Naive thymus-derived CD8-positive, alpha-beta T cell (primary cell): ENCODE data around the gene ATP6V0A1. TPM values are rescaled to one million over a fixed set of nuclear protein-coding genes. Genes with fewer than 3 reads are reported as not detected.

ENCODE experiments used
- ATAC-seq, 2 donors: fragments of 150-1000 bp; cut with Tn5 transposase in 1 of 2; sonication (Bioruptor Pico), chemical (Tn5 transposase) in 1 of 2; 1 replicate in 1 of 2; 2 replicates in 1 of 2; pipeline ENCODE4 v1.10.0; 2021; ENCODE audit warnings: mild to moderate bottlenecking in 2 of 2, moderate library complexity in 2 of 2
- POLR2A ChIA-PET: fragments of 350-600 bp; sonication (Branson Sonifier 250); formaldehyde crosslinking; loops from one replicate; lab custom pipeline; 2021; ENCODE audit warnings: antibody characterized with exemption; lab: Charles Lee
- DNase-seq, 10 donors: peaks; one replicate each; pipeline versions ENCODE4 v3.0.0 to v3.0.0-alpha.2; 2020 to 2022
- H3K27ac Mint-ChIP-seq, 10 donors: one replicate each; pipeline ENCODE4 v1.8.0; 2020 to 2022; ENCODE audit warnings: mild to moderate bottlenecking in 10 of 10, mixed read lengths in 10 of 10, moderate library complexity in 4 of 10, inconsistent platforms in 1 of 10
- H3K27me3 Mint-ChIP-seq, 5 donors: one replicate each; pipeline ENCODE4 v1.8.0; 2021 to 2022; ENCODE audit warnings: mixed read lengths in 5 of 5
- H3K36me3 Mint-ChIP-seq, 3 donors: one replicate each; pipeline ENCODE4 v1.8.0; 2020 to 2022; ENCODE audit warnings: mixed read lengths in 3 of 3, mild to moderate bottlenecking in 2 of 3, inconsistent platforms in 1 of 3
- H3K4me1 Mint-ChIP-seq, 4 donors: one replicate each; pipeline ENCODE4 v1.8.0; 2021 to 2022; ENCODE audit warnings: mixed read lengths in 4 of 4
- H3K4me3 Mint-ChIP-seq, 10 donors: one replicate each; pipeline ENCODE4 v1.8.0; 2020 to 2022; ENCODE audit warnings: mild to moderate bottlenecking in 10 of 10, mixed read lengths in 10 of 10, moderate library complexity in 6 of 10, inconsistent platforms in 1 of 10
- H3K9me3 Mint-ChIP-seq, 9 donors: one replicate each; pipeline ENCODE4 v1.8.0; 2020 to 2022; ENCODE audit warnings: mixed read lengths in 9 of 9, mild to moderate bottlenecking in 3 of 9, inconsistent platforms in 1 of 9, moderate library complexity in 1 of 9
- polyA plus RNA-seq, 3 donors: library from polyadenylated mRNA; unstranded; fragments of 300-500 nt; fragmentation: Illumina TruSeq; gene quantifications; one replicate each; pipeline ENCODE4 v1.2.3, GENCODE V29; 2021
- total RNA-seq, 8 experiments: library from RNA in 2 of 8; stranded (reverse) in 2 of 8; gene quantifications; one replicate each; pipeline ENCODE4 v1.2.3 and lab custom pipeline; 2021 to 2026

ATP6V0A1 gene
- total and polyA plus RNA-seq, 5 experiments from 2014 or later, result 4.1 to 19.1 (median 12.6) TPM

- Mint-ChIP-seq H3K36me3 (peaks cover 0 to 7% (median 0%) of the 10 kb centered on the region in 3 donors), H3K27me3 (no peaks in the 10 kb centered on the region), H3K4me3 (no peak overlapping the region), H3K27ac (no peak overlapping the region), H3K4me1 (peaks cover 4 to 33% (median 24%) of the 10 kb centered on the region in 4 donors), H3K9me3 (no peaks in the 10 kb centered on the region)
- POLR2A ChIA-PET, result no interaction called here
- ATAC-seq, result no peak
- peak in 1 of 10 donors; percentile 10 for DNase-seq
Measured at GRCh38 chr17:42525221-42525620, 66.5 kb downstream of the ATP6V0A1 start.

GRCh38 chr17:42526031-42526444 lies 67.4 kb downstream of the ATP6V0A1 start:
- H3K4me1 Mint-ChIP-seq, result peaks cover 6 to 42% (median 30%) of the 10 kb centered on the region in 4 donors
- ATAC-seq, result no peak
- no peak overlapping the region for H3K27ac Mint-ChIP-seq
- H3K36me3 Mint-ChIP-seq, result peaks cover 0 to 7% (median 0%) of the 10 kb centered on the region in 3 donors
- no peak overlapping the region for H3K4me3 Mint-ChIP-seq
- POLR2A ChIA-PET, result no interaction called here
- no peaks in the 10 kb centered on the region for H3K9me3 Mint-ChIP-seq
- no peaks in the 10 kb centered on the region for H3K27me3 Mint-ChIP-seq
- peak in 1 of 10 donors; percentile 9 for DNase-seq

GRCh38 chr17:42527932-42528331 lies 69.3 kb downstream of the ATP6V0A1 start:
- Mint-ChIP-seq H3K4me3 (no peak overlapping the region), H3K27me3 (no peaks in the 10 kb centered on the region), H3K36me3 (peaks cover 0 to 3% (median 0%) of the 10 kb centered on the region in 3 donors), H3K27ac (peak overlapping the region in 1 of 10 donors; percentile 7), H3K4me1 (peaks cover 6 to 49% (median 40%) of the 10 kb centered on the region in 4 donors), H3K9me3 (no peaks in the 10 kb centered on the region)
- DNase-seq (peak in 1 of 10 donors; percentile 9), ATAC-seq (no peak)
- POLR2A ChIA-PET, result interaction anchor here (0.6 to 1.2 kb wide), 6 partner anchors 26 to 279 kb away, joined by 3 to 8 read pairs (median 4); partner anchors contain the start of genes COASY, MLX, RETREG3 and TUBG1

- Mint-ChIP-seq H3K4me3 (peak overlapping the region in 6 of 10 donors; percentile 26 to 87 (median 50)), H3K4me1 (peaks cover 9 to 58% (median 40%) of the 10 kb centered on the region in 4 donors), H3K36me3 (no peaks in the 10 kb centered on the region), H3K27ac (peak overlapping the region in 8 of 10 donors; percentile 28 to 93 (median 68)), H3K9me3 (no peaks in the 10 kb centered on the region), H3K27me3 (no peaks in the 10 kb centered on the region)
- ATAC-seq, result no peak
- DNase-seq, result peak in 1 of 10 donors; percentile 18
- POLR2A ChIA-PET, result no interaction called here
Measured at GRCh38 chr17:42529061-42529460, 70.4 kb downstream of the ATP6V0A1 start.

DNA sequence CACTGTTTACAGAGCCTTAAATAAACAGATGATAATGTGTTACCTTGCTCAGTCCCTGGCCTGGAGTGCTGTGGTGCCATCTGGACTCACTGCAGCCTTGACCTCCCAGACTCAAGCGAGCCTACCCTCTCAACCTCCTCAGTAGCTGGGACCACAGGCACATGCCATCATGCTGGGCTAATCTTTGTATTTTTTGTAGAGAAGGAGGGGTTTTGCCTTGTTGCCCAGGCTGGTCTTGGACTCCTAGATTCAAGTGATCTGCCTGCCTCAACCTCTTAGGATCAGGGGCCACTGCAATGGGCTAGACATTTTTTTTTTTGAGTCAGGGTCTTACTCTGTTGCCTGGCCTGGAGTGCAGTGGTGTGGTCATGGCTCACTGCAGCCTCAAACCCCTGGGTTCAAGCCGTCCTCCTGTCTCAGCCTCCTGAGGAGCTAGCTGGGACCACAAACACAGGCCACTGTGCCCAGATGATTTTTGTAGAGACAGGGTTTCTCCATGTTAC lies 72.3 kb downstream of the ATP6V0A1 start:
- H3K27ac Mint-ChIP-seq, result peak overlapping the region in 9 of 10 donors; percentile 84 to 95 (median 90)
- peak overlapping the region; percentile 76 to 90 (median 87) for H3K4me3 Mint-ChIP-seq
- no peaks in the 10 kb centered on the region for H3K9me3 Mint-ChIP-seq
- no peaks in the 10 kb centered on the region for H3K27me3 Mint-ChIP-seq
- no peaks in the 10 kb centered on the region for H3K36me3 Mint-ChIP-seq
- POLR2A ChIA-PET, result interaction anchor here (0.7 to 2.7 kb wide), 12 partner anchors 11 to 217 kb away, joined by 3 to 16 read pairs (median 4); partner anchors contain the start of genes PSMC3IP and STAT3
- ATAC-seq (no peak), DNase-seq (peak in 1 of 10 donors; percentile 42)
- peaks cover 14 to 65% (median 48%) of the 10 kb centered on the region in 4 donors for H3K4me1 Mint-ChIP-seq

DNA sequence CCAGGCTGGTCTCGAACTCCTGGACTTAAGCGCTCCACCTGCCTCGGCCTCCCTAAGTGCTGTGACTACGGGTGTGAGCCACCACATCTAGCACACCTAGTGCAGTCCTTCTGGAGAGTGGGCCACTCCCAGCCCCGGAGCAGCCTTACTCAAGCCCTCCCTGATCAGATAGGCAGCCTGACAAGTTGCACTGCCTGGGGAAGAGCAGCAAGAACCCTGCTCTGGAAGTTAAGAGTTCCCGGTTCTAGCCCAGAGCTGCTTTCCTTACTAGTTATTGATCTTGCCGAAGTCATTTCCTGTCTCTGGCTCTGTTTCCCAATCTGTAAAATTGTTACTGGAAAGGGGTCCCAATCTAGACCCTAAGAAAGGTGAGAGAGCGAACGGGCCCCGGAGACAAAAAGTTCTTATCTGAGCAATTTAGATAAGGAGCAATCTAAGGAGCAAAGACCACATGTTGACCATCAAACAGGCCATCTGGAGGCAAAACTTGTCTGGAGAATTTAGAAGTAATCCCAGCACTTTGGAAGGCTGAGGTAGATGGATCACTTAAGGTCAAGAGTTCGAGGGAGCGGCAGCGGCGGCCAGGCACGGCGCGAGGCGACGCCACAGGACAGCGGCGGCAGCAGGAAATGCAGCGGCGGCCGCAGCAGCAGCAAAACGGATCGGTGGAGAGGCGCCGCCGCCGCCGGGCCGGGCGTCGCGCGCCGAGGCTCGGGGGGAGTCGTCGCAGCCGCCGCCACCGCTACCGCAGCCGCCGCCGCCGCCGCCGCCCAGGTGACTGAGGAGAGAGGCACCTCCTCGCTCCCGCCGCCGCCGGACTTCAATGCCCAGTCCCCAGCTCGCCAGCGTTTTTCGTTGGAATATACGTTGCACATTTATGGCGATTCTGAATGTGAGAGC lies 73.0 kb downstream of the ATP6V0A1 start:
- Mint-ChIP-seq H3K27me3 (no peaks in the 10 kb centered on the region), H3K9me3 (no peaks in the 10 kb centered on the region)

DNA sequence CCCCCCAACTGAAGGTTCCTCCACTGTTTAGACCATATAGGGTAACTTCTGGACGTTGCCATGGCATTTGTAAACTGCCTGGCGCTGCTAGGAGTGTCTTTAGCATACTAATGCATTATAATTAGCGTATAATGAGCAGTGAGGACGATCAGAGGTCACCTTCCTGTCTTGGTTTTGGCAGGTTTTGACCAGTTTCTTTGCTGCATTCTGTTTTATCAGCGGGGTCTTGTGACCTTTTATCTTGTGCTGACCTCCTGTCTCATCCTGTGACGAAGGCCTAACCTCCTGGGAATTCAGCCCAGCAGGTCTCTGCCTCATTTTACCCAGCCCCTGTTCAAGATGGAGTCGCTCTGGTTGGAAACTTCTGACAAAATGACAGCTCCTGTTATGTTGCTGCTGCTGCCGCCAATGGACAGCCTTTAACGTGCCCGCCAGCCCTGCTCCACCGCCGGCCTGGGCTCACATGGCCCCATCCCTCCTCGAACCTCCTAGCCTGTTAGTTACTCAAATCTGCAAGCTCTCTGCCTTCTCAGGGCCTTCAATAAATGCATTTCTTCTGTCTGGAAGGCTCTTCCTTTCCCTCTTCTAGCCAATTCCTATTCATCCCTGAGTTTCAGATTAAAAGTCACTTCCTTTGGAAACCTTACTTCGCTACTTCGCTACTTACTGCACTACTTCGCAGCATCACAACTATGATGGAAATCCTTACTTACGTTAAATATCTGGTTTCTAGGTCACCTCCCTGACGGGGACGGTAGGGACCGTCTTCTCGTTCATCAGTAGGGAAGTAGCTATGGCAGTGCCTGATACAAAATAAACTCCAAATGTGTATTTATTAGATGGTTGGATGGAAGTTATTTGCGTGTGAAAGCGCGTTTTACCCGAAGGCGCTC lies 76.7 kb downstream of the ATP6V0A1 start:
- Mint-ChIP-seq H3K27ac (peak overlapping the region; percentile 38 to 91 (median 82)), H3K4me1 (peaks cover 14 to 55% (median 50%) of the 10 kb centered on the region in 4 donors), H3K27me3 (no peaks in the 10 kb centered on the region), H3K36me3 (peaks cover 0 to 5% (median 0%) of the 10 kb centered on the region in 3 donors), H3K4me3 (peak overlapping the region; percentile 68 to 88 (median 84)), H3K9me3 (no peaks in the 10 kb centered on the region)
- POLR2A ChIA-PET, result interaction anchor here (0.7 to 4.4 kb wide), 12 partner anchors 17 to 825 kb away, joined by 3 to 19 read pairs (median 4); partner anchors contain the start of genes GHDC, MLX, PLEKHH3 and PSMC3IP
- ATAC-seq (peak in 1 of 2 donors; percentile 20), DNase-seq (no peak)

More for the DNA sequence above, 73.0 kb downstream of the ATP6V0A1 start:
- no peaks in the 10 kb centered on the region for H3K36me3 Mint-ChIP-seq
- peak overlapping the region; percentile 76 to 90 (median 87) for H3K4me3 Mint-ChIP-seq
- peak overlapping the region in 9 of 10 donors; percentile 69 to 95 (median 88) for H3K27ac Mint-ChIP-seq
- peak; percentile 33 to 40 for ATAC-seq
- peaks cover 14 to 65% (median 49%) of the 10 kb centered on the region in 4 donors for H3K4me1 Mint-ChIP-seq
- DNase-seq, result peak in 9 of 10 donors; percentile 25 to 67 (median 52)
- POLR2A ChIA-PET, result interaction anchor here (0.6 to 2.7 kb wide), 7 partner anchors 10 to 215 kb away, joined by 3 to 16 read pairs (median 3); partner anchors contain the start of gene STAT3

GRCh38 chr17:42536048-42536371 lies 77.3 kb downstream of the ATP6V0A1 start, which contains the start of gene NAGLU:
TSS of gene NAGLU (plus strand) at chr17:42536241. CDS start at chr17:42536273, 32 bp downstream.
- H3K9me3 Mint-ChIP-seq, result no peaks in the 10 kb centered on the region
- peak; percentile 75 to 79 for ATAC-seq
- POLR2A ChIA-PET, result interaction anchor here (0.7 to 4.4 kb wide), 16 partner anchors 12 to 825 kb away, joined by 3 to 19 read pairs (median 4); partner anchors contain the start of genes GHDC, MLX, PLEKHH3 and PSMC3IP
- H3K36me3 Mint-ChIP-seq, result peaks cover 0 to 5% (median 0%) of the 10 kb centered on the region in 3 donors
- H3K4me3 Mint-ChIP-seq, result peak within 1 kb of the TSS; percentile 77 to 91 (median 86)
- peak; percentile 55 to 87 (median 73) for DNase-seq
- H3K27ac Mint-ChIP-seq, result peak within 1 kb of the TSS; percentile 45 to 91 (median 83)
- peaks cover 18 to 55% (median 50%) of the 10 kb centered on the region in 4 donors for H3K4me1 Mint-ChIP-seq
- H3K27me3 Mint-ChIP-seq, result no peaks in the 10 kb centered on the region

DNA sequence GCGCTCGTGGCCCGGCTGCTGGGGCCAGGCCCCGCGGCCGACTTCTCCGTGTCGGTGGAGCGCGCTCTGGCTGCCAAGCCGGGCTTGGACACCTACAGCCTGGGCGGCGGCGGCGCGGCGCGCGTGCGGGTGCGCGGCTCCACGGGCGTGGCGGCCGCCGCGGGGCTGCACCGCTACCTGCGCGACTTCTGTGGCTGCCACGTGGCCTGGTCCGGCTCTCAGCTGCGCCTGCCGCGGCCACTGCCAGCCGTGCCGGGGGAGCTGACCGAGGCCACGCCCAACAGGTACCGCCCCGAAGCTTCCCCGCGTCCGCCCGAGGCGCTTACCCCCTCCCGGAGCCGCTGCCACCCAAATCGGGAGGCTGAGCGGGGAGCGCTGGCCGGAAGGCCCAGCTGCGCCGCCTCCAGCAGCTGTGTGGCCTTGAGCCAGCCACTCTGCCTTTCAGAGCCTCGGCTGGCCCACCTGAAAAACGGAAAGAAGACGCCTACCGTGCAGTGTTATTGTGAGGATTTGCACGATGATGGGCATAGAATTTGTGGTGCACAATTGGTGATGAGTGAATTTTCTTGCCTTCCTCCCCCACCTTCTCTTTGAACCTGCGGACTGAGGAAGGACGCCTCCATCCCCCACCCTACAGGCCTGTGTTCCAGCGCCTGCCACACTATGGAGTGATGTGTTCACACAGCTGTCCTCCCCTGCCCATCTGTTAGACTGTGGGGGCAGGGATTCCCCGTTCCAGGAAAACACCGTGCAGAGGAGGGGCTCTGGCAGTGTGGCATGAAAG lies 77.9 kb downstream of the ATP6V0A1 start:
- Mint-ChIP-seq H3K9me3 (no peaks in the 10 kb centered on the region), H3K27ac (peak overlapping the region in 9 of 10 donors; percentile 45 to 90 (median 80)), H3K4me3 (peak overlapping the region; percentile 77 to 91 (median 86)), H3K27me3 (no peaks in the 10 kb centered on the region), H3K4me1 (peaks cover 22 to 55% (median 50%) of the 10 kb centered on the region in 4 donors), H3K36me3 (peaks cover 0 to 5% (median 0%) of the 10 kb centered on the region in 3 donors)
- DNase-seq, result peak in 8 of 10 donors; percentile 38 to 77 (median 54)
- ATAC-seq, result peak; percentile 46 to 57
- POLR2A ChIA-PET, result interaction anchor here (0.7 to 4.4 kb wide), 18 partner anchors 11 to 824 kb away, joined by 3 to 19 read pairs (median 4); partner anchors contain the start of genes GHDC, MLX, PLEKHH3 and PSMC3IP

- Mint-ChIP-seq H3K27me3 (no peaks in the 10 kb centered on the region), H3K9me3 (no peaks in the 10 kb centered on the region), H3K4me3 (peak overlapping the region; percentile 77 to 91 (median 86)), H3K36me3 (peaks cover 0 to 5% (median 0%) of the 10 kb centered on the region in 3 donors), H3K4me1 (peaks cover 22 to 58% (median 47%) of the 10 kb centered on the region in 4 donors), H3K27ac (peak overlapping the region in 7 of 10 donors; percentile 24 to 88 (median 80))
- DNase-seq, result no peak
- ATAC-seq, result no peak
- POLR2A ChIA-PET, result interaction anchor here (0.7 to 4.4 kb wide), 10 partner anchors 11 to 289 kb away, joined by 3 to 19 read pairs (median 6); partner anchors contain the start of genes MLX, PSMC3IP and STAT3
Measured at GRCh38 chr17:42537156-42537805, 78.6 kb downstream of the ATP6V0A1 start.
